RWPE1 (cell line): Measurements from ENCODE around the gene D2HGDH.
"Not testable (repeated sequence)": the region's sequence is repeated elsewhere in the genome, so short reads cannot be mapped to it uniquely, and the experiment has no call there.

ENCODE experiments used
- CTCF ChIA-PET: fragments of 350-600 bp; sonication (Branson Sonifier 250); formaldehyde crosslinking; extraction: SDS; loops from one replicate; lab custom pipeline; 2021; lab: Yijun Ruan, JAX
- POLR2A ChIA-PET: fragments of 400-600 bp; formaldehyde crosslinking; extraction: SDS; loops from one replicate; lab custom pipeline; 2020; ENCODE audit warnings: antibody characterized with exemption; ENCODE audit not compliant: low non-redundant PET; lab: Yijun Ruan, JAX
- DNase-seq: peaks from one replicate; pipeline ENCODE4 v3.0.0; 2012; ENCODE audit warnings: low spot score
- H3K27ac ChIP-seq: fragments of 450-650 bp; 2 replicates; pipeline ENCODE4 v1.5.1; 2017
- TF ChIP-seq, protein P1 (sequence below): fragments of 450-650 bp; conservative IDR thresholded peaks from 2 replicates; pipeline ENCODE4 v1.5.1; 2017; ENCODE audit warnings: low read depth, mild to moderate bottlenecking

The D2HGDH gene

DNA sequence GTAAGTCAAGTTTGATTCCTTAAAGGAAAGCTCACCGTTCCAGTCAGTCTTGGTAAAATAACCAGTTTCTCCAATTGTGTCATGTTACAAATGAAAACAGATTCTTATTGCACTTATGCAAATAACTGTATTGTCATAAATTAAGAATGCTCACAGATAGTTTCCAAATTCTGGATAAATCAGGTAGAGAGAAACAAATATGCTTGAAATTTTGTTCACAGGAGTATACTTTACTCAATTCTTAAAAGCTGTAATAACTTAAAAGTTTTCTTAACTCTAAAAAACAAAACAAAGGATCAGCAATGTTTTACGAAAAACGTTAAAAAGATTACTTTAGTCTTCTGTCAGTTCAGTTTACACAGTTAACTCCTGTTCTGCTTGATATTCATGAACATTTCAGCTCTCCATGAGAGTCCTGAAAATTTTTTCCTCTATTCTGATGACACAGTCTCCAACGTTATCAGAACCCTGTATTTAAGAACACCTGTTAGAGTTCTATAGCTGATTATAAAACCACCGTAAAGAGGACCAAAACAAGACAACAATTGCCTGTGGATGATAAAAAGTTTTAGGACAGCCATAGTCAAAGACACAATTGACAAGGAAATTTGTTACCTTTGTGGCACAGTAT lies 46.6 kb downstream of the D2HGDH start:
- TF ChIP-seq, protein P1, sequence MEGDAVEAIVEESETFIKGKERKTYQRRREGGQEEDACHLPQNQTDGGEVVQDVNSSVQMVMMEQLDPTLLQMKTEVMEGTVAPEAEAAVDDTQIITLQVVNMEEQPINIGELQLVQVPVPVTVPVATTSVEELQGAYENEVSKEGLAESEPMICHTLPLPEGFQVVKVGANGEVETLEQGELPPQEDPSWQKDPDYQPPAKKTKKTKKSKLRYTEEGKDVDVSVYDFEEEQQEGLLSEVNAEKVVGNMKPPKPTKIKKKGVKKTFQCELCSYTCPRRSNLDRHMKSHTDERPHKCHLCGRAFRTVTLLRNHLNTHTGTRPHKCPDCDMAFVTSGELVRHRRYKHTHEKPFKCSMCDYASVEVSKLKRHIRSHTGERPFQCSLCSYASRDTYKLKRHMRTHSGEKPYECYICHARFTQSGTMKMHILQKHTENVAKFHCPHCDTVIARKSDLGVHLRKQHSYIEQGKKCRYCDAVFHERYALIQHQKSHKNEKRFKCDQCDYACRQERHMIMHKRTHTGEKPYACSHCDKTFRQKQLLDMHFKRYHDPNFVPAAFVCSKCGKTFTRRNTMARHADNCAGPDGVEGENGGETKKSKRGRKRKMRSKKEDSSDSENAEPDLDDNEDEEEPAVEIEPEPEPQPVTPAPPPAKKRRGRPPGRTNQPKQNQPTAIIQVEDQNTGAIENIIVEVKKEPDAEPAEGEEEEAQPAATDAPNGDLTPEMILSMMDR, result no peak
- ChIA-PET POLR2A (no interaction called here), CTCF (interaction anchor here (0.5 kb wide), 1 partner anchor 787 kb away, joined by 3 read pairs; no protein-coding TSS in a partner anchor)
- no peak for DNase-seq
- H3K27ac ChIP-seq, result no peak overlapping the region

DNA sequence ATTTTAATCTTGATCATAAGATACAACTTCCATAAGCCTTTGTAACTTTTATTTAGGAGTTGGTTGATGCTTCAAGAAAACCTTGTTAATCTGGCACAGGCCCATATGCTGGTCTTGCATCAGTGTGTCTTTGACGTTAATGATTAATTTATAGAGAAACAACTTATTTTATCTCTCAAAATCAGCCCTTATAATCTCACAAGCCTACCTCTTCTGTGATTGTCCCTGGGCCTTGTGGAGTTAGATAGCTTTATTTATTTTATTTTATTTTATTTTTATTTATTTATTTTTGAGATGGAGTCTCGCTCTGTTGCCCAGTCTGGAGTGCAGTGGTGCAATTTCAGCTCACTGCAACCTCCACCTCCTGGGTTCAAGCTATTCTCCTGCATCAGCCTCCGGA lies 47.6 kb downstream of the D2HGDH start:
- CTCF ChIA-PET, POLR2A ChIA-PET, DNase-seq, H3K27ac ChIP-seq: not testable (repeated sequence)

DNA sequence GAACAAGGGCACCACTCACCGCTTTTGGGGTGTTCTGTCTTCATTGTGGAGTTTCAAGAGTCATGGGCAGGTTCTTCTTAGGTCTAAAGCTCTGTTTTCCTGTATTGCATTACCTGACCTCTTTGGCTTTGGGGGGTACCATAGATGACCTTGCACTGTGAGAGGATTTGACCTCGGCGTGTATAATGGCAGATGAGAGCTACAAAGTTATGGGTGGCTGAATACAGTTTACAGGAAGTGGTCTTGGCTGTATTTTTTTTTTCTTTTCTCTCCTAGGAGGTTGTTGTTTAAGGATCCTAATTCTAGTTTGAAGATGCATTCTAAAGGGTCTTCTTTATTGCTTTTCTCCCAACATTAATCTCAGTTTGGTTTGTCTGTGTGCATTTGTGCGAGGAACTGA lies 53.7 kb downstream of the D2HGDH start:
- no peak for DNase-seq
- ChIA-PET CTCF (no interaction called here), POLR2A (no interaction called here)
- H3K27ac ChIP-seq, result no peak overlapping the region
- TF ChIP-seq, protein P1, result no peak

DNA sequence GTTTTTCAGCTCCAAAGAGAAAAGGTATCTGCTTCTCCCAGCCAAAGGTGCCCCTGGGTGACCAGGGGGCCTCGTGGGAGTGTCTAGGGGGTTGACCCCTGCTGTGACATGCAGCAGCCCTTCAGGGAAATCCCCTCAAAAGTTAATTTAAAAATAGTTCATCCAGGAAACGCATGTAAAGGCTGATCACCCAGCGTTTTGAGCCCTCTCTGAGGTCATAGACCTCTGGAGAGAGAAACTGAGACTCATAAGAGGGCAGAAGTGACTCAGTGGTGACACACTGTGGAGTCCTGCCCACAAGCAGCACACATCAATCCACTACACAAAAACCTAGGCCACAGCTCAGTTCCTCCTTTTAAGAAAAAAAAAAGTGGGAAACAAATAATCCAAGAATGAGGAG lies 54.1 kb downstream of the D2HGDH start:
- TF ChIP-seq, protein P1, result no peak
- DNase-seq, result no peak
- no peak overlapping the region for H3K27ac ChIP-seq
- CTCF ChIA-PET, result no interaction called here
- POLR2A ChIA-PET, result no interaction called here

DNA sequence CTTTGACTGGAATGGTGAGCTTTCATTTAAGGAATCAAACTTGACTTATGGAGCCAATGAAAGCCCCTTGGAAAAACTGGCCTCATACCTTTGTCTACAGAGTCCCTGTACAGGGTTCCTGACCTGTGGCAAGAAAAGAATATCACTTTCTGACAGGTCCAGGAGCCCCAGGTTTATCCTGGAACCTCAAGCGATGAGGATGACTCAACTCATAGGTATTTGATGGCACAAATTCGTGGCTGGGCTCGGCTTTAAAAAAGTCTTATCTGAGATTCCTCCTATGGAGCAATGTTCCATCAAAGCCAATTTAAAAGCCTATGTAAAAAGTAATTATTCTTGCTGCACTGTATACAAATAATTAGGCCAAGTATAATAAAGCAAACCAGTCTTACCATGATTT lies 57.0 kb downstream of the D2HGDH start:
- H3K27ac ChIP-seq, DNase-seq, POLR2A ChIA-PET: not testable (repeated sequence)
- CTCF ChIA-PET, result interaction anchor here (0.6 kb wide), 1 partner anchor 110 kb away, joined by 3 read pairs; no protein-coding TSS in a partner anchor

DNA sequence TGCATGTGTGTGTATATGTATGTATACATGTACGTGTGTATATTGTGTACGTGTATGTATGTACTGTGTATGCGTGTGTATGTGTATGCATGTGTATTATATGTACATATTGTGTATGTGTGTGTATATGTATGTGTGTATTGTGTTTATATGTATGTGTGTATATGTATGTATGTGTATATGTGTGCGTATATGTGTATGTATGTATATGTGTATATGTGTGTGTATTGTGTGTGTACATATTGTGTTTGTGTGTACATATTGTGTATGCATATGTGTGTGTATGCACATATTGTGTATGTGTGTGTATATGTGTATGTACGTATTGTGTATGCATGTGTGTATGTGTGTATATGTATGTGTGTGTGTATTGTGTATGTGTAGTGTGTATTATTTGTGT lies 59.0 kb downstream of the D2HGDH start:
- POLR2A ChIA-PET, result no interaction called here
- H3K27ac ChIP-seq, result no peak overlapping the region
- TF ChIP-seq, protein P1, result no peak
- DNase-seq, result no peak
- CTCF ChIA-PET, result no interaction called here

DNA sequence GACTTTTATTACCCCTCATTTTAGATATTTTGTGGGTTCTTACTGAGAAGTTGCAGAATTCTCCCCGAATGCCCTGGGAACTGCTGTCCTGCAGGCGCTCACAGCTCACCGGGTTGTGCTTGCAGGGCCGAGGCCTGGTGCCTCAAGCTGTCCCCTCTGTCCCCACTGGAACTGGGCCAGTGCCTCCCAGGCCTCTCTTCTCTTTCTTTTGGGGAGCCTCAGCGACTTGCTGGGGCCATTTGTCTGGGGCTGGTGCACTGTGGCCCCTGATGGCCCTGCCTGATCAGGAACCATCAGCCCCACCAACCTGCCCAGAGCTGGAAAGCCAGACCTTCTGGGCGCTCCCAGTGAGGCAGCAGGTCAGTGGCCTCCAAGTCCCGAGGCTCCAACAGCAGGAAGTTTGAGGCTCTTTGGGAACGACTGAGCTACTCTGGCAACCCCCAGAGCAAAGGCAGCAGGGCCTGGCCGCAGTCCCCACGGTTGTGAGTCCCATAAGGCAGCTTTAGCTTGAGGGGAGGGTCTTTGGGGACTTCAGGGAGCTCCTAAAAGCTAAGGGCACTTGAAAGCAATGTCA lies 59.9 kb downstream of the D2HGDH start:
- TF ChIP-seq, protein P1, result no peak
- DNase-seq, result no peak
- no peak overlapping the region for H3K27ac ChIP-seq
- CTCF ChIA-PET, result no interaction called here
- POLR2A ChIA-PET, result no interaction called here
